HG03095 (cell line): Measurements from ENCODE around the gene ENKD1.

Experiments
- ATAC-seq: cut with Tn5 transposase; IDR thresholded peaks from one replicate; pipeline ENCODE4 v1.9.1; 2021; ENCODE audit warnings: moderate library complexity; ENCODE audit not compliant: unreplicated experiment

ENKD1 gene

DNA sequence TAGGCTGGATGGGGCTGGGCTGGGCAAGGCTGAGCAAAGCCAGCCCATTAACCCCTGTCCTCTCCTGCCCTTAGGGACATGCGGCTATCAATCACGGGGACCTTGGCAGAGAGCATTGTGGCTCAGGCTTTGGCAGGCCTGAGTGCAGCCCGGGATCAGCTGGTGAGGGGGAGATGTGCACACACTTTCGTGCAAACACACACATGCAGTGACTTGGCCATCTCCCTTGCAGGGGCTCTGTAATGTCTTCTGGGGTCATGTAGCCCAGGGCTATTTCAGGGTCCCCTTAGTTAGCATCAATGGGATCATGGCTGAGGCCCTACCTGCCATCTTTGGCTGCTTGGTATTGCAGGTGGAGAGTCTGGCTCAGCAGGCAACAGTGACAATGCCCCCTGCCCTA, 14.7 kb downstream of the ENKD1 start:
- no peak for ATAC-seq

DNA sequence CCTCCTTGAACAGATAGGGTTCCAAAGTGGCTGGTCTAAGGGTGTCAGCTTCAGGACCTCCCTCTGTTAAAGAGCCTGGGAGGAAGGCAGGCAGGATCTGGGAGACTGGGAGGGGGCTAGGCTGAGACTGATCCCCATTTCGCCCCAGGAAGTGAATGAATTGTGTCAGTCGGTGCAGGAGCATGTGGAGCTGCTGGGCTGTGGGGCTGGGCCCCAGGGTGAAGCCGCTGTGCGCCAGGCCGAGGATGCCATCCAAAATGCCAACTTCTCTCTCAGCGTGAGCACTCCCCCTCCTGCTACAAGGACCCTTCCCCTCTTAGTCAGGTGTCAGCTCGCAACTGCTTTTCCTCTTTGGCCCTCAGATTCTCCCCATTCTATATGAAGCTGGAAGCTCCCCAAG, 15.5 kb downstream of the ENKD1 start:
- ATAC-seq, result no peak

DNA sequence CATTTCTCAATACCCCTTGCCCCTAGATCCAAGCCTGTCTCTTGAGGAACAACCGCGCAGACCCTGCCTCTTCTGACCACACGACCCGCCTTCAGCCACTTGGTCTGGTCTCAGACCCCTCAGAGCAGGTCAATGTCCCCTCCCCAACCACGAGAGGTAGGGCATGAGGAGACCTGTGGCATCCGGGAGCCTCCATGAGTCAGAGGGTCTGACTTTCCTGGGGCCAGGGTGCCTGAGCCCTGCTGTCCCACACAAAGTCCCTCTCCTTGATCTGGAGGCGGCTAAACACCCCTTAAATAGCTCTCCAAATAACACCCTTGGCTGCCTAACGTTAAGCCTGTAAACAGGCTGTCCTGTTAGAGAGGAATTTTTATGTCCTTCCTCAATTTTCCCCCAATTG, 16.5 kb downstream of the ENKD1 start:
- ATAC-seq, result no peak

DNA sequence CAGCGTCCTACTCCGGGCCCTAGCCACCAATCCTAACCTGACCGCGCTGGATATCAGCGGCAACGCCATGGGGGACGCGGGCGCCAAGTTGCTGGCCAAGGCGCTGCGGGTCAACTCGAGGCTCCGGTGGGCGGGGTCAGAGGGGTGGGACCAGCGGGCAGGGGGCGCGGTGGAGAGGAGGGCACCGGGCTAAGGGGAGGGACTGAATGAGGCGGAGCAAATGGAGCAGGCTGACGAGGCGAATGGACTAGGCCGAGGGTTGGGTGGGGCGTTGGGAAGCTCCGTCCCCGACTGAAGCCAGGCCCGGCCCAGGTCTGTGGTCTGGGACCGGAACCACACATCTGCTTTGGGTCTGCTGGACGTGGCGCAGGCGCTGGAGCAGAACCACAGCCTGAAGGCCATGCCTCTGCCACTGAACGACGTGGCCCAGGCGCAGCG, 17.0 kb downstream of the ENKD1 start:
- ATAC-seq, result no peak

DNA sequence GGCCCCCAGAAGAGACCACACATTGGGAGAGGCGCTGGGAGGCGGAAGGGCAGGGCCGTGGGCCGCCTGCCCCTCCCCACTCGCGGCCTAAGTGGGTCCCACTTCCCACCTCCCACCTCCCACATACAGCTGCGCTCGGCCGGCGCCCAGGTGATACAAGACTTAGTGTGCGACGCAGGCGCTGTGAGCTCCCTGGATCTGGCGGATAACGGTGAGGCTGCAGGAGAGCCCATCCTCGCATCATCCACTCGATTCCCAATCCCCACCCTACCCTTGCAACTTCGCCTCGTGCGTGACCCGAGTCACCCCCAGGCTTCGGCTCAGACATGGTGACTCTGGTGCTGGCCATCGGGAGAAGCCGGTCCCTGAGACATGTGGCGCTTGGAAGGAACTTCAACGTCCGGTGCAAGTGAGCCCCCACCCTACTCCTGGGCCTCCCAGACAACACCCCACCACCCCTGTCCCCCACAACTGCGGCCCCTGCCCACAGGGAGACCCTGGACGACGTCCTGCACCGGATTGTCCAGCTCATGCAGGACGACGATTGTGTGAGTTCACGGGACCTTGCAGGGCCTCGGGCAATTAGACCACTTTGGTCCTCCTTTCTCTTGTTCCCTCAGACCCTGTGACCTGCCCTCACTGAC, 17.7 kb downstream of the ENKD1 start:
- ATAC-seq, result no peak

DNA sequence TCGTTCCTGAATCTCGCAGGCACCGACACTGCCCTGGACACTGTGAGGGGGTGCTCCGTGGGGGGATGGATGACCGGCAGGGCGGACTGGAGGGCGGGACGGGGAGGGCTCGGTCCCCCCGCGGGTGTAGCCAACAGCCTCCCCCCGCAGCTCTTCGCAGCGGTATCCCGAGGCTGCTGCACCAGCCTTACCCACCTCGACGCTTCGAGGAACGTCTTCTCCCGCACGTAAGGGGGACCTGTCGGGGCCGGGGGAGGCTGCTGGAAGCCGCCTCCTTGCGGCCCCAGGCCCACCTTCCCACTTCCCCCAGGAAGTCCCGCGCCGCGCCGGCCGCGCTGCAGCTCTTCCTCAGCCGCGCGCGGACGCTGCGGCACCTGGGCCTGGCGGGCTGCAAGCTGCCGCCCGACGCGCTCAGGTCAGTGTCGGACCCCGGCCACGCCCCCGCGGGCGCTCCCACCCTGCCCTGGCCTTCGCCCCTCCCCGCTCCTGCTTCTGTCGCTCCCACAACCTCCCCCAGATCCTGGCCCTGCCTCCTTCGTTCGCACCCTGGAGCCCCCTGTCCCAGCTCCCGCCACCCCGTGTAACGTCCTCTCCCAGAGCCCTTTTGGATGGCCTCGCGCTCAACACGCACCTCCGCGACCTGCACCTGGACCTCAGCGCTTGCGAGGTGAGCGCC, 18.3 kb downstream of the ENKD1 start:
- ATAC-seq, result no peak

DNA sequence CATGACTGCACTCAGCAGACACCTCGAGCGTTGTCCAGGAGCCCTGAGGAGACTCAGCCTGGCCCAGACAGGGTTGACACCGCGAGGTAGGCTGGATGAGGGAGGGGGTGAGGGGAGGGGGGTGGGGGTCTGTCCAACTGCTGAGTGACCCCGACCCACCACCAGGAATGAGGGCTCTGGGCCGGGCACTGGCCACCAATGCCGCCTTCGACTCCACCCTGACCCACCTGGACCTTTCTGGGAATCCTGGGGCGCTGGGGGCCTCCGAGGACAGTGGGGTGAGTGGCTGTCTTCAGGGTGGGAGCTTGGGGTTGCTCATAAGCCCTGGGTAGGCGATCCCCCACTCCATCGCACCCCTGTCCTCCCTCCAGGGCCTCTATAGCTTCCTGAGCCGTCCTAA, 18.9 kb downstream of the ENKD1 start:
- ATAC-seq, result no peak

DNA sequence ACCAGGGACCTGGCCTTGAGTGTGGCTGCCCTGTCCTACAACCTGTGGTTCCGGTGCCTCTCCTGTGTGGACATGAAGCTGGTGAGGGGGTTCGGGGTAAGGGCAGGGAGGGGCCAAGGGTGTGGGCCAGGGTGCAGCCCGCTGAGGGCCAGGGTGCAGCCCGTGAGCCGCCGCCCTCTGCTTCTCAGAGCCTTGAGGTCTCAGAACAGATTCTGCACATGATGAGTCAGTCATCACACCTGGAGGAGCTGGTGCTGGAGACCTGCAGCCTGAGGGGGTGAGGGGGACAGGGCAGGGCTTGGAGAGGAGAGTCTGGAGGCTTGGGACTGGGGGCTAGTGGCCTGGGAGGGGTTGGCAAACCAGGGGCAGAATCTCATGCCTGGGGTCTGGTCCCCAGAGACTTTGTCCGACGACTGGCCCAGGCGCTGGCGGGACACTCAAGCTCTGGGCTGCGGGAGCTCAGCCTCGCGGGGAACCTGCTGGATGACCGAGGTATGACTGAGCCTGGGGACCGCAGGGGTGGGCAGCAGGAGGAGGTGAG, 19.4 kb downstream of the ENKD1 start:
- ATAC-seq, result no peak

DNA sequence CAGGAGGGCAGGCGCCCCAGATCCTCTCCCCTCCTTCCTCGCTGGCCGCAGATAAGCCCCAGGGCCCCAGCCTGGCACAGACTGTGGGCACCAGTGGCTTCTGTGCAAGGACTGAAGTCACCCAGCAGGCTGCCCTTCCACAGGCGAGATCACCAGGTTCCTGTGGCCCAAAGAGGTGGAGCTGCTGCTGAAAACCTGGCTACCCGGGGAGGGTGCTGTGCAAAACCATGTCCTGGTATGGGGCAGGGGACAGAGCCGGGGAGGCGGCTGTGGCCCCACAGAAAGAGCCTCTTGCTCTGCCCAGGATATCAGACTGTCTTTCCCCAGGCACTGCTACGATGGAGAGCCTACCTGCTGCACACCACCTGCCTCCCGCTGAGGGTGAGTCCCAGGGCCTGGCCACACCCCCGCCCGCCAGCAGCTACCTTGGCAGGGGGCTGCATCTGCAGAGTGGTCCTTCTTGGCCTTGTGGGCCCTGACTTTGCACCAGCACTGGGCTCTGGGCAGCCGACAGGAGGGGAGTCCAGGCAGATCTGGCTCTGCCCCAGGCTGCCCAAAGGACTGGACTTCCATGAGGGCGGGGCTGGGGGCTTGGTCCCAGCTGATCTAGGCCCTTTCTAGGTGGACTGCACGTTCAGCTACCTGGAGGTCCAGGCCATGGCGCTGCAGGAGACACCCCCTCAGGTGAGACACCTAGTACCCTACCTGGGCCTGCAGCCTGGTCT, 21.0 kb downstream of the ENKD1 start:
- ATAC-seq, result no peak

DNA sequence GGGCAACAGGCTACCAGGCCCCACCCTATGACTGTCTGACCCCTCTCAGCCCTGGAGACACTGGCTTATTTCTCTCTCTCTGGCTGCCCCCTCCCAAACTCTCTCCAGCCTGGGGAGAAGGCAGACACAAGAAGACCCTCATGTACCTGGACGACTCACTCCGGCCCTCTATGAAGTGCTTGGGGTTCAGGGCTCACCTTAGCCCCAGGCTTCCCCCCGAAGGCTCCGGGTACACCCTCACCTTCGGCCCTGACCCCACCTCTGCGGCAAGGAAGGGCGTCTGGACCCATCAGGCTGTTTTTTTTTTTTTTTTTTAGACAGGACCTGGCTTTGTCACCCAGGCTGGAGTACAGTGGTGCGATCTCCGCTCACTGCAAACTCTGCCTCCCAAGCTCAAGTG, 22.5 kb downstream of the ENKD1 start:
- ATAC-seq, result no peak

DNA sequence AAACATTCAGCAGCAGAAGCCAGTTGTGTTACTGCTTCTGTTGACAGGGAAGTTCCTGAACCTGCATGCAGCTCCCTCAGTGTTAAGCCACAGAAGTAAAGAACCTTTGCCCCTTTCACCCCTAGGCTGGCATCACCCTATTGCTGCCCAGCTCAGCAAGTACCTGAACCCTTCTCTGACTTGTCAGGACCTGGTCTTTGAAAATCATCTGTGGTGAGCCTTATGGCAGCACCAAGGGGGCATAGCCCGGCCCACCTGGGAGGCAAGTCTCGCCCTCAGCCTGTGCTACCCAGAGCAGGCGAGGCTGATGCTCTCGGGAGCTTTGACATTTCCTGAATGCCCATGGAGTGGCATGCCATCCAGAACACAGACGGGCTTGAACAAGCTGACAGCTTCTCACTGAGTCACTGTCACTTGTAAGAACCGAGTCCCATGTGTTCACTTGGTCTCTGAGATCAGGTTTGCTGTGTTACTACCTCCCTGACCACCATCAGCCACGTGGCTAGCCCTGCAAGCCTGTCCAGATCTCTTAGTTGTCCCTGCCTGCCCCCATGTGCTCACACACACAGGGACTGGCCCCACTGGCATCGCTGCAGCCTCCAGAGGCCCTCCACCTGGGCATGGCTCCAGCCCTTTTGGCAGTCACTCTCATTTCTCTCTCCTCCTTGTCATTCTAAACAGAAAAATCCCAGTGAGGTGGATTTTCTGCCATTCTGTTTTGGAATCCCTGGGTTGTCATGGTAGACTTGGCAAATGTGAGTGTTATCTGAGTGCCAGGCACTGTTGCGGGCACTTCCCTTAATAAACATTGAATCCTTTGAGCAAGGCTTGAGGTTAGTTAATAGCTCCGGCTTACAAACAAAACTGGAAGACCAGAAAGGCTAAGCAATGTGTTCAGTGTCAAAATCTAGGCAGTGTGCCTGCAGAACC, 24.5 kb downstream of the ENKD1 start:
- ATAC-seq, result no peak

DNA sequence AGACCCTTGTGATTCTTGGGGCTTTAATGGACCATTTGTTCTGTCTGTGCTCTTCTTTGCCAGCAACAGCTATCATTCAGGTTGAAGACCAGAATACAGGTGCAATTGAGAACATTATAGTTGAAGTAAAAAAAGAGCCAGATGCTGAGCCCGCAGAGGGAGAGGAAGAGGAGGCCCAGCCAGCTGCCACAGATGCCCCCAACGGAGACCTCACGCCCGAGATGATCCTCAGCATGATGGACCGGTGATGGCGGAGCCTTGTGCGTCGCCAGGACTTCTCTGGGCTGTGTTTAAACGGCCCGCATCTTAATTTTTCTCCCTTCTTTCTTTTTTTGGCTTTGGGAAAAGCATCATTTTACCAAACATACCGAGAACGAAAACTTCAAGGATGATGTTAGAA, 28.9 kb downstream of the ENKD1 start:
- no peak for ATAC-seq

DNA sequence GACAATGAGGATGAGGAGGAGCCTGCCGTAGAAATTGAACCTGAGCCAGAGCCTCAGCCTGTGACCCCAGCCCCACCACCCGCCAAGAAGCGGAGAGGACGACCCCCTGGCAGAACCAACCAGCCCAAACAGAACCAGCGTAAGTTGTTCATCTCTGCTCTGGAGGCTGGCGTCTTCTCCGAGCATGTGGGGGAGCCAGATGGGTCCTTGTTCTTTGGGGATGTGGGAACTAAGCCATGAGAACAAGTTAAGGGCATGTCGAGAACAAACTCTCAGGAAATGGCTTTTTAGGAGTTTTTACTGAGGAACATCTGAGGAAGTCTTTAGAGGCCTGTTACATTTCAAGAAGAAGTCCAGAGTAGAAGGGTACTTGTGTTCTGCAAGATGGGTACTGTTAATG, 29.8 kb downstream of the ENKD1 start:
- ATAC-seq, result no peak

DNA sequence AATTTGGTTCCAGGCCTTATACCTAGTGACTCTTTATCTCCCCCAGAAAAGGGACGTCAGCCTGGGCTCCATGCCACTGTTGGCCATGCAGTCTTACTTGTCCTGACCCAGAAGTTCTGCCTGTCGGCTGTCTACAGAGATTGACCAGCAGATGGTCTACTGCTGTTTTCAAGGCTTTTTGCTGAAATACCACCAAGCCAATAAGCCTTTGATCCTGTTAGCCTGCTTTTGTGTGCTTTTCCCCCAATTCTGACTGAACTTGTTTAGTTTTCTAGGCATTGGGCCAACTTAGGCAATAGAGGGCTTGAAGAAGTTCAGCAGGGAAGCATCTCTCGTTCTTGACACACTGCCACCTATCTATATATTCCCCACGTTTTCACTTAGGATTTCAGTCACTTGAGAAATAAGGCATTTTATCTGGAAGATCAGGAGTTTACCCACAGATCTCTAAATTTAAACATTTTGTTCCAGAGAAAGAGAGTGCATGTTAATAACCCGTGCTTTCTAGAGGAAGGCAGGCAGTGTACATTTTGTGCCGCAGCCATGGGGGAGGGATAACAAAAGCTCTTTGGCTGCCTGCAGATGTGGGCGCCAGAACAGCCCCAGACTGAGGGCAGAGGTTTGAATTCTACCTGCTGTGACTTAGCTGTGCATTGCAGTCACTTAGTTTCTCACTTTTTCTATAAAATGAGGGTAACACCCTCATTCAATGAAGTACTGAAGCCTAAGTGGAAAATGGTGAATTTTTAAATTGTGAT, 34.0 kb downstream of the ENKD1 start:
- ATAC-seq, result no peak

DNA sequence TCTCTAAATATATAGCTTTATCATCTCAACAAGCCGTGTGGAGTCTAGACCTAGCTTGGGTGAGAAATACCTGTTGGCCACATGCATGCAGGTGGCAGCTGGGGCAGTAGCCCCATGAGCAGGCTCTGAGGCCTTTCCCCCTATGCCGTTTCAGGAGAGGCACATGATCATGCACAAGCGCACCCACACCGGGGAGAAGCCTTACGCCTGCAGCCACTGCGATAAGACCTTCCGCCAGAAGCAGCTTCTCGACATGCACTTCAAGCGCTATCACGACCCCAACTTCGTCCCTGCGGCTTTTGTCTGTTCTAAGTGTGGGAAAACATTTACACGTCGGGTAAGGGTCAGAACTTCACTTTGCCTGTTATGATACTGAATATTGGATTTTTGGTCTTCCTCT, 38.3 kb downstream of the ENKD1 start:
- no peak for ATAC-seq

DNA sequence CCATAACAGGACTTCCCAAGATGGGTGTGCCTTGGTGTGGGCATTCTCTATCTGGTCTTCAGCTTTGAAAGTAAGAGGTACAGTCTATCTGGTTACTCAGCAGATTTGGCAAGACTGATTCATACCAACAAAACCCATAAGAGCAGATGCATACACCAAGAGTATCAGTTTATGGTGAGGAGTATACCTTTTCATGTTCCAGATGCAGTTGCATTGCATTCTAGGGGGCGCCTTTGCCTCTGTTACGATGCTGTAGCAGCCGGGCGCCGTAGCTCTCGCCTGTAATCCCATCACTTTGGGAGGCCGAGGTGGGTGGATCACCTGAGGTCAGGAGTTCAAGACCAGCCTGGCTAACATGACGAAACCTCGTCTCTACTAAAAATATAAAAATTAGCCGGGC, 52.7 kb downstream of the ENKD1 start:
- ATAC-seq, result no peak
